Fibroblast of skin of scalp (primary cell): ENCODE data around the gene COL10A1. TPM values are rescaled to one million over a fixed set of nuclear protein-coding genes. Genes with fewer than 3 reads are reported as not detected.

Experiments
- DNase-seq: peaks from one replicate; pipeline ENCODE4 v3.0.0-alpha.2; 2013
- polyA plus RNA-seq, 2 experiments: library from polyadenylated mRNA; unstranded; fragments of 120-200 nt; gene quantifications; one replicate each; pipeline ENCODE4 v1.2.1, GENCODE V29; 2013; ENCODE audit not compliant: insufficient read length in 2 of 2

The COL10A1 gene
- 0.13 TPM for polyA plus RNA-seq (2013, experiment 1 of 2; ENCODE audit: insufficient read length)
- not detected for polyA plus RNA-seq (2013, experiment 2 of 2; ENCODE audit: insufficient read length)

DNA sequence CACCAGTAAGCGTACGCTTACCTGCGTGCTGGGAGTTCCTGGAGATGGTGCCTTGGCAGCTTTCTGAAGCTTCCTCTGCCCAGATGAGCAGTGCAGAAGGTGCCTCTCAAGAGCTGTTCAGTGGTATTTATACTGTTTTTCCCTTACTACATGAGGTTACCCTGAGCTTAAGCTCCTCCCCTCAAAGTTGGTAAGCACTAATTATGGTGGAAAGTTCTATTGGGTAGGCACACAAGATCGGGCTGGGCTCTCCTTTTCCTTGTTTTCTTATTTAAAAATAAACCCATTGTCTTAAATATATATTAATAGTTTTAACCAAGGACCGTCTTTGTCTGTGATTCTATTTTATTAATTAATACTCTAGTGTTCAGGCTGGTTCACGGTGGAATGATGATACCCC lies at the start of gene COL10A1:
TSS of gene COL10A1 (minus strand) at position 101 of the 400 bp plus-strand sequence. CDS start 640 bp downstream, outside the sequence.
- DNase-seq, result no peak

GRCh38 chr6:116175344-116175743 lies 49.4 kb upstream of the COL10A1 start:
- no peak for DNase-seq

DNA sequence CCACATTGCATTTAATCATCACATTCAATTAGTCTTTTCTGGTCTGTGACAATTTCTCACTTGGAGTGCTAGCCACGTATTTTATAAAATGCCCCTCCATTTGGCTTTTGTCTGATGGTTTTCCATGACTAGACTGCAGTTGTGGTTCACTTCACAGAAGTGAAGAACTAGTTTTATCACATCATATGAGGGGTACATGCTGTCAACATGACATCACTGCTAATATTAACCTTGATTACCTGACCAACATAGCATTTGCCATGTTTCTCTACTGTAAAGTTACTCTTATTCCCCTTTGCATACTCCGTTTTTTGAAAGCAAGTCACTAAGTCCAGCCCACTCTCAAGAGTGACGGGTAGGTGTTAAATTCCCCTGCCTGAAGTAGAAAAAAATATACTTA lies 48.0 kb upstream of the COL10A1 start:
- no peak for DNase-seq

- DNase-seq, result no peak
Observed at GRCh38 chr6:116170358-116171057, 44.6 kb upstream of the COL10A1 start.

DNA sequence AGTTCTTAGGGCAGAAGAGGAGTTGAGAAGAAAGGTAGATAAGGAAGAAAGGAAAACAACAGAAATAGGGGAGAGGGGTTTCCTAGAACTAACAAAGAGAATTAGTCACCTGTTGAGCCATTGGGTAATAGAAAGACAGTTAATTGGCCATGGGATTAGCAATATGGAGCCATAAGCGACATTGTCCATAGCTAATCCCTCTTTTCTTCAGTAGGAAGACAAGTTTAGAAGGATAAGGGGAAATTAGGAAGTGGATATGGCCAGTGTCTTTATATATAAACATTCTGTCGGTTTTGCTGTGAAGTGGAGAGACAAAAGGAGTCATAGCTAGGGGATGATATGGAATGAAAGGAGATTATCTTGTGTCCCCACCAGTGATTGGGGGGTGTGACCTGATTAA lies 43.9 kb upstream of the COL10A1 start:
- DNase-seq, result no peak

DNA sequence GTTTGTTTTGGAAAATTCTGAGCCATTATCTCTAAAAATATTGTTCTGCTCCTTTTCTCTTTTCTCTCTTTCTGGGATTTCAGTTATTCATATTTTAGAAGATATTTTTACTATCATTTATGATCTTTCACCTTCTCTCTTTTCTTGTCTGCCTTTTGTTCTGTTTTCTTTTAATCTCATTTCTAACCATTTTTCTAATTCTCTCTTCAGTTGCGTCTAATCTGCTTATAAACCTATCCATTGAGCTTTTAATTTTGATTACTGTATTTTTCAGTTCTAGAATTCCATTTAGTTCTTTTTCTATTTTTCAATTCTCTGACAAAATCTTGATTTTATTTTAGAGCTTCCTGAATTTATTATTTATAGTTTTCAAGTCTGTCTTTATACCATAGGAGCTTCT lies 42.2 kb upstream of the COL10A1 start:
- DNase-seq, result no peak

- no peak for DNase-seq
Observed at GRCh38 chr6:116166369-116166768, 40.4 kb upstream of the COL10A1 start.

- DNase-seq, result no peak
Observed at GRCh38 chr6:116165596-116165995, 39.7 kb upstream of the COL10A1 start.

GRCh38 chr6:116159782-116160524 lies 34.0 kb upstream of the COL10A1 start:
- DNase-seq, result peak; percentile 82

DNA sequence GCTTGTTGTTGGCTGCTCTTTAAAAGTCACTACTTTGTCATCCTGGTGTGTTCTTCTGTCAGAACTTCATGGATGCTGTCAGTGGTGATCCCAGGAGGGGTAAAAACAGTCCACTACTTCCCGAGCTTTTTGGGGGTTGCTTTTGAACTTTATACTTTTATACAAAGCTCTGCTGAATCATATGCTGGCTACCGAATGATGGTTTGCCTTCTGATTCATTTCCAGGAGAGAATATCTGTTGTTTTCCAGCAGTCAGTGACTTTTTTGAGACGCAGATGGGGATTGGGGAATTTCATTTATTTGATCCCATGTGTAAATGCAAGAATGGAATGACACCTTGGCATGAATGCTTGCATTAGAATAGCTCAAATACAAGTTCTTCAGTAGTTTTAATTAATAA lies 32.7 kb upstream of the COL10A1 start:
- no peak for DNase-seq

- DNase-seq, result peak; percentile 16
Observed at GRCh38 chr6:116157391-116157790, 31.5 kb upstream of the COL10A1 start.

DNA sequence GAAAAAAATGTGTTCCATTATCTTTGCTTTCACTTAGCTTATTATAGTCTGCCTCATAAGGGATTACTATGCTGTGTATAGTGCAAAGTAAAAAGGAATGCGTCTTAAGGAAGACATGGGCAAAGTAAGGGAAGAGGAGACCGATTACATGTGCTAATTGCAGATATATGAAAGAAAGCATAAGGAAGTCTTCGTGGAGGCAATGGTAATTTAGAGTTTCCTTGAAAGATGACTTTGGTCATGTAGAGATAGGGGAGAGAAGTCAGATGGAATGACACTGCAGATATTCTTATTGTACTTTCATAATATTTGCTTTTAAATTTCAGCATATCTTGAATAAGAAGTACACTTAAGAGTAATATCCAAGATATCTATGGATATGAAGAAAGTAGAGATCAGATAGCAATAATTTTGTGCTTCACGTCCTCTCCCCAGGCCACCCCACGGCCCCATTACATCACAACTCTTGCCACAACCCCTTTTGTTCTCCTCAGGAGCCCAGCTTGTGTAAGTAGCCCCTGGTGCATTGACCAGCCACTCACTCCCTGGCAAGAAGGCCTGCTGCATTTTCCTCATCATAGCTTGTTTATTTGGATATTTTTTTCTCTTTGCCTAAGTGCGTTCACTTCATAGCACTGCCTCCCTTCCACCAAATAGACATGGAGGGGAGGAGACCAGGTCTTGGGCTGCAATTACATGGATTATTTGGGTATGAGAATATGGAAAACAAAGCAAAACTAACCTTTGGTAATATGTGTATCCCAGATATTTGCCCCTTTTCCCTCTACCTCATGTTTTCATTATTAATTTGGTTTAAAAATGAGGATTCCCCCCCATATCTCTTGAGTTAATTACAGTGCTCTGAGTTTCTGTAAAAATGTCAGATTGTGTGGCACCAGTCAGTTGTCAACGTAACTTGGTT lies 30.7 kb upstream of the COL10A1 start:
- no peak for DNase-seq

DNA sequence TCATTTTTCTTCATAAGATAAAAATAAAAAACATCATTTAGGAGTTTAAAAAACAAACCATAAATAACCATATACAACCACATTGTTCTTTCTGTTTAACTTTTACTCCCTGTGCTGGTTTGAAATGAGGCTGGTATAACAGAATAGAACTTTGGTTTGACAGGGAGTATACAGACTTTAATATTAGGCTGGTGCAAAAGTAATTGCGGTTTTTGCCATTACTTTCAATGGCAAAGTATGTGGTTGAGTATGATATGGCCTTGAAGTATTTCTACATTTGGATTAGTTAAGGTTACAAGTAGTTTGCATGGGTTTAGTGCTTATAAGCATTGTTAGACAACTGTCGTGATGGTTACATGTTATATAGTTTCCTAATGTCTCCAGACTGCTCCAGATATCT lies 29.0 kb upstream of the COL10A1 start:
- DNase-seq, result no peak

DNA sequence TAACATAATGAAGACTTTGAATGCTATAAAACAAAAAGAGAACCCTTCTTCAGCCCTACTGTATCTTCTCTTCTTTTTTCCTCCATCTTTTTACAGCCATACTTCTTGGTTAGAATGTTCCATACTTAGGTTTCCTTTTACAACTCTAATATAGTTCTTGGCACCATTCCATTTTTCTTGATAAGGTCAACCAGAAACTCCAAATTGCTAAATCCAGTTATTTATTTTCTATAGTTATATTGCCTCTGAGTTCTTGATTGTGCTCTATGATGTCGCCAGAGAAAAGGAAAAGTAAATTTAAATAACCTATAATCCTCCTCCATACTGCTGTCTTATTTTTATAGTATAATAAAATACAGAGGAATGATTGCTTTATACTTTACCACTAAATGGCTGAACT lies 26.7 kb upstream of the COL10A1 start:
- DNase-seq, result no peak

DNA sequence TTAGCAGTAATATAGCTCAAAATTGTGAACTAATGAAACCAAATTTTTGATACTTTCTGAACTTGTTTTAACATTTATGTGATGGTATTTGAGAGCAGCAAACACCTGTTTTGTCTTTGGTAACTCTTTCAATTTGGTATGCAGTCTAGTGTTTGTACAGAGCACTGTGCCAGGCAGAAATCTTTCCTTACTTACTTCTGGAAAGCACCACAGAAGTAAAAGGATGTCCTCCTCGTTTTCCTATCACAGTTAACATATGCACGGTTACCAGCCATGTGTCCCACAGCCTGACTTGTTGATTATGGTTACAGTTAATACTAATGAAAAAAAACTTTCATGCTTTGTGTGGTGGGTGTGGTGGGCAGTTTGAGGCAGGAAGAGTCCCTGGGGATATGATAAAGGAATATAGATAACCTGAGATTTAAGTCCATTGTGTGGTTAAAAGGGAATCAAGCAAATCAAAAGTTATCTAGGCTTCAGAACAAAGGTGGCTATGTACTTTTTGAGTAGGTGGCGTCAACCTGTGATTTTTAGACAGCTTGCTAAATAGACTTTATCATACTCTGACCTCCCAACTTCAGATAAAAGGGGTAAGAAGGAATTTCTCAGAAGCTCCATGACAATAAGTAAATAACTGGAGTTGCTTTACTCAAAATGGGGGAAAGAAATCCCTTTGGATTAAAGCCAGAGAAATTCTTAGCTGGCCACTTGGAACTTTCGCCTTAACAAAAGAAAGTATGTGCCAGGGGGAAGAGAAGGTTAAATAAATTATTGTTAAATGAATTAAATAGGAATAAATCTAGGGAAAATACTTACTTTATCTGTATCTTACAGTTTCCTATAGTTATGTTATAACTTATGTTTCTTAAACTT lies 20.1 kb upstream of the COL10A1 start:
- DNase-seq, result no peak

- DNase-seq, result peak; percentile 84
Observed at GRCh38 chr6:116144605-116145004, 18.7 kb upstream of the COL10A1 start.

- DNase-seq, result no peak
Observed at GRCh38 chr6:116139917-116140316, 14.0 kb upstream of the COL10A1 start.

DNA sequence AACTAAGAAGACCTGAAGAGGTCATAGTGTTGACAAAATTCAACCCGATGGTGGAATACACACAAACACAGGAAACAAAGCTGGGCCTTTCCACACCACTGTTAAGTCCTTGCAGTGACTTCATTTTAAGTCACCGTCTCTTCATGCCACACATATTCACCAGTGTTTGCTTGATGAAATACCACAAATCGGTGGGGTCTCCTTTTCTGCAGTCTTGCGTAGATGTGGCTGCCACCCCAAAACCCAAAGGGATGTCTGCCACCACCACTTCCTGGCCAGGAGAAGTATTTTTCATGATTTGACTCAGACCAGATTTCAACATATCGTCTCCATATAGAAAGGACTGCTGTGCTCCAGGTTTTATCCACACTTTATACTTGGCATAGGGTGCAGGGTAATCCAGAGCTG lies 11.0 kb upstream of the COL10A1 start:
- no peak for DNase-seq

GRCh38 chr6:116136373-116136772 lies 10.4 kb upstream of the COL10A1 start:
- no peak for DNase-seq

DNA sequence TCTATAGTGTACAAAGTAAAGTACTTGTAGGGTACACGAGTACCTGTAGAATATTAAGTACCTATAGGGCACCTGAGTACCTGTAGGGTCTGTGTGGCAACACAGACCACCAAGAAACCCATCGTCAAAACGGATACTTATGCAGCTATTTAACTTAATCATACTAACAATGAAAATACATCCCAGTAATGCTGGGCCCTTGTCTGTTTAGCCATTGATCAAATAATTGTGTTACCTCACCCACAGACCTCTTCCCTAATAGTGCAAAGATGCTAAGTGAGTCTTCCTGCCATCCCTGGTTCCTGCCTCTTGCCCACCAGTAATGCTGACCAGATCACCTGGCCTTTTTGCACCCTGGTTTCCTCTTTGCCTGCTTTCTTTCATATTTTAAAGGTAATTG lies 7.5 kb upstream of the COL10A1 start:
- DNase-seq, result no peak

- DNase-seq, result no peak
Observed at GRCh38 chr6:116127771-116128493, 2.0 kb upstream of the COL10A1 start.
